Spleen (tissue), 11 donors: ENCODE results near the gene CNTNAP2. TPM values are rescaled to one million over a fixed set of nuclear protein-coding genes. Genes with fewer than 3 reads are reported as not detected.

ENCODE experiments used
- DNase-seq: peaks from one replicate; pipeline ENCODE4 v3.0.0-alpha.2; 2020
- H3K27ac ChIP-seq, 8 donors: fragments of 200-600 bp; sonication (generic) in 7 of 8; 1 replicate in 4 of 8; 2 replicates in 4 of 8; pipeline versions ENCODE4 v1.5.0 to v1.8.0; 2016 to 2021; ENCODE audit warnings: inconsistent platforms in 4 of 8, mild to moderate bottlenecking in 4 of 8, moderate library complexity in 1 of 8
- H3K27me3 ChIP-seq, 7 donors: fragments of 200-600 bp; sonication (generic) in 6 of 7; replicated peaks in 1 of 7; 1 replicate in 4 of 7; 2 replicates in 3 of 7; pipeline versions ENCODE4 v1.5.0 to v1.8.0; 2016 to 2021; ENCODE audit warnings: inconsistent platforms in 3 of 7, mild to moderate bottlenecking in 1 of 7
- H3K36me3 ChIP-seq, 6 donors: fragments of 200-600 bp; sonication (generic) in 5 of 6; 1 replicate in 4 of 6; 2 replicates in 2 of 6; pipeline versions ENCODE4 v1.5.0 to v1.8.0; 2016 to 2021; ENCODE audit warnings: inconsistent platforms in 2 of 6
- H3K4me1 ChIP-seq, 6 donors: fragments of 200-600 bp; sonication (generic) in 5 of 6; 1 replicate in 3 of 6; 2 replicates in 3 of 6; pipeline versions ENCODE4 v1.5.0 to v1.8.0; 2016 to 2021; ENCODE audit warnings: inconsistent platforms in 3 of 6
- H3K4me3 ChIP-seq, 8 donors: fragments of 200-600 bp; sonication (generic) in 7 of 8; 1 replicate in 4 of 8; 2 replicates in 4 of 8; pipeline versions ENCODE4 v1.5.0 to v1.8.0; 2016 to 2021; ENCODE audit warnings: inconsistent platforms in 4 of 8, mild to moderate bottlenecking in 4 of 8, moderate library complexity in 2 of 8
- H3K9me3 ChIP-seq, 8 donors: fragments of 200-600 bp; sonication (generic) in 7 of 8; 1 replicate in 4 of 8; 2 replicates in 4 of 8; pipeline versions ENCODE4 v1.5.0 to v1.8.0; 2016 to 2021; ENCODE audit warnings: inconsistent platforms in 4 of 8
- CTCF ChIP-seq, 11 experiments: fragments of 200-600 bp in 7 of 11; fragments of 450-650 bp in 4 of 11; sonication (generic) in 4 of 11; IDR thresholded peaks in 8 of 11; conservative IDR thresholded peaks in 3 of 11; 1 replicate in 7 of 11; 2 replicates in 4 of 11; pipeline versions ENCODE4 v1.4.0 to v1.8.0; 2016 to 2021; ENCODE audit warnings: antibody characterized with exemption in 11 of 11, inconsistent platforms in 4 of 11, mild to moderate bottlenecking in 1 of 11
- POLR2A ChIP-seq, 3 donors: fragments of 450-650 bp; IDR thresholded peaks; one replicate each; pipeline ENCODE4 v1.5.1; 2017; ENCODE audit warnings: antibody characterized with exemption in 3 of 3, mild to moderate bottlenecking in 1 of 3
- POLR2AphosphoS5 ChIP-seq, 3 donors: sonication (generic); formaldehyde crosslinking; IDR thresholded peaks; one replicate each; pipeline ENCODE4 v1.5.1; 2017; ENCODE audit warnings: antibody characterized with exemption in 3 of 3
- WGBS, 5 donors: extraction: QIAGEN DNeasy Blood & Tissue Kit in 3 of 5; methylation state at CpG; one replicate each; pipeline versions ENCODE4 v1.1.5 to v1.1.7; 2013 to 2018; 5-methylcytosine and 5-hydroxymethylcytosine counted together
- intact Hi-C: fragments of 100-400 bp; cut with DNase I; formaldehyde crosslinking; loops from one replicate; pipeline ENCODE4 v1.15.0; 2023; ENCODE audit warnings: low total_unique reads
- polyA plus RNA-seq, 3 donors: library from polyadenylated mRNA; stranded (reverse); fragments of 200-250 nt; gene quantifications; one replicate each; pipeline ENCODE4 v1.2.1, GENCODE V29; 2013
- total RNA-seq, 7 donors: library from RNA; depleted of rRNA in 3 of 7; stranded (reverse); fragments of >200 nt in 3 of 7; fragmentation: NEBNext Ultra II Directional in 4 of 7; extraction: Animal tissue kit (Norgen Biotek cat#: 25700) in 4 of 7; gene quantifications; one replicate each; pipeline versions ENCODE4 v1.1.0 to v1.2.1, GENCODE V29; 2016 to 2021
- donor health status: healthy with polysubstance abuse.
- donor health status: DM: no; HTN: no; CAD: no; lungs with moderate emphysema.
- donor health status: DM: no; HTN: no; CAD: no.
- donor health status: Bipolar disorder and iron deficiency.
- donor health status: healthy.
- donor health status: DM: no; HTN: no; CAD: no.
- donor health status: DM: yes; HTN: yes; CAD: no.

CNTNAP2 gene
- total and polyA plus RNA-seq, 10 donors, result 0.13 to 2.0 (median 0.82) TPM

- H3K4me3 ChIP-seq, result no peak overlapping the region
- TF ChIP-seq CTCF (IDR thresholded peaks at IDR 0.05 in 8 of 11, conservative IDR thresholded peaks at IDR 0.05 in 3 of 11) (no peak), POLR2A (IDR thresholded peaks at IDR 0.05) (no peak), POLR2AphosphoS5 (IDR thresholded peaks at IDR 0.05) (no peak)
- no peak overlapping the region for H3K27ac ChIP-seq
- intact Hi-C loops, result no loop called here
- H3K27me3 ChIP-seq, result no peaks in the 10 kb centered on the region
- H3K36me3 ChIP-seq, result no peaks in the 10 kb centered on the region
- H3K9me3 ChIP-seq, result peaks cover 0 to 4% (median 0%) of the 10 kb centered on the region in 8 donors
- no peaks in the 10 kb centered on the region for H3K4me1 ChIP-seq
- no peak for DNase-seq
Observed at GRCh38 chr7:147472556-147472955, 1356.0 kb downstream of the CNTNAP2 start.

- intact Hi-C loops, result no loop called here
- DNase-seq, result no peak
- Histone ChIP-seq H3K27ac (no peak overlapping the region), H3K4me3 (no peak overlapping the region), H3K4me1 (no peaks in the 10 kb centered on the region), H3K27me3 (no peaks in the 10 kb centered on the region), H3K9me3 (peaks cover 0 to 4% (median 0%) of the 10 kb centered on the region in 8 donors), H3K36me3 (no peaks in the 10 kb centered on the region)
- no peak for TF ChIP-seq POLR2AphosphoS5 (IDR thresholded peaks at IDR 0.05)
- TF ChIP-seq POLR2A (IDR thresholded peaks at IDR 0.05), result no peak
- WGBS, 5 donors, result 48 to 67% (median 56%) methylated on average over 4 of the region's 4 CpGs
Observed at GRCh38 chr7:147474862-147475261, 1358.3 kb downstream of the CNTNAP2 start.

- Histone ChIP-seq H3K27me3 (no peaks in the 10 kb centered on the region), H3K27ac (no peak overlapping the region), H3K36me3 (no peaks in the 10 kb centered on the region), H3K4me3 (no peak overlapping the region), H3K9me3 (peaks cover 0 to 4% (median 0%) of the 10 kb centered on the region in 8 donors), H3K4me1 (no peaks in the 10 kb centered on the region)
- DNase-seq, result no peak
- WGBS, 5 donors, result 73 to 86% (median 78%) methylated on average over 3 of the region's 3 CpGs
- no peak for TF ChIP-seq POLR2AphosphoS5 (IDR thresholded peaks at IDR 0.05)
- no peak for TF ChIP-seq CTCF (IDR thresholded peaks at IDR 0.05 in 8 of 11, conservative IDR thresholded peaks at IDR 0.05 in 3 of 11)
- TF ChIP-seq POLR2A (IDR thresholded peaks at IDR 0.05), result no peak
- intact Hi-C loops, result no loop called here
Observed at GRCh38 chr7:147477526-147477925, 1360.9 kb downstream of the CNTNAP2 start.

DNA sequence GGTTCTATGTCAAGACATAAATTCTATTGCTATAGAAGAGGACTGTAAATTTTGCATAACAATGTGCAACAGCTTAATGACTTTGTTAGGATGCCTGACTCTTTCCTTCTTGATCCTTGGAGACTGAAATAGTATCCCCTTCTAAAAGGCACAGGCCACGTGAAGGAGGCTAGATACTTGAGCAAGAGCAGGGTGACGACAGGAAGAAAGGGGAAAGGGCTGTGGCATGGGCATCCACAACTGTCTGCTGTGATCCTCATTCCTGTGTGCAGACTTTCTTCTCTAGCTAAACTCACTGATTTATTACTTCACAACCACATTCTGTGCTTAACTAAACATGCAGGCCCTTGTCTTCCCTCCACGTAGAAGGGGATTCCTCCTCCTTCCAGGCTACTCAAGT lies 1362.2 kb downstream of the CNTNAP2 start:
- intact Hi-C loops, result no loop called here
- Histone ChIP-seq H3K9me3 (peaks cover 0 to 3% (median 0%) of the 10 kb centered on the region in 8 donors), H3K36me3 (no peaks in the 10 kb centered on the region), H3K4me3 (no peak overlapping the region), H3K27me3 (no peaks in the 10 kb centered on the region), H3K27ac (no peak overlapping the region), H3K4me1 (no peaks in the 10 kb centered on the region)
- TF ChIP-seq POLR2AphosphoS5 (IDR thresholded peaks at IDR 0.05) (no peak), CTCF (IDR thresholded peaks at IDR 0.05 in 8 of 11, conservative IDR thresholded peaks at IDR 0.05 in 3 of 11) (no peak), POLR2A (IDR thresholded peaks at IDR 0.05) (no peak)
- DNase-seq, result no peak
- 28 to 61% (median 37%) methylated on average over 3 of the region's 3 CpGs for WGBS, 5 donors
